GM04503 (cell line): Measurements from ENCODE around the gene SCP2.
A peak's percentile ranks its signal among the peaks of the same experiment; 100 is the strongest.

Experiments
- DNase-seq: peaks from one replicate; pipeline ENCODE4 v3.0.0-alpha.2; 2012; ENCODE audit warnings: low read depth

SCP2 gene

GRCh38 chr1:53043271-53043670 lies 116.2 kb downstream of the SCP2 start:
- peak; percentile 85 for DNase-seq

GRCh38 chr1:53044926-53045325 lies 117.8 kb downstream of the SCP2 start:
- DNase-seq, result no peak

DNA sequence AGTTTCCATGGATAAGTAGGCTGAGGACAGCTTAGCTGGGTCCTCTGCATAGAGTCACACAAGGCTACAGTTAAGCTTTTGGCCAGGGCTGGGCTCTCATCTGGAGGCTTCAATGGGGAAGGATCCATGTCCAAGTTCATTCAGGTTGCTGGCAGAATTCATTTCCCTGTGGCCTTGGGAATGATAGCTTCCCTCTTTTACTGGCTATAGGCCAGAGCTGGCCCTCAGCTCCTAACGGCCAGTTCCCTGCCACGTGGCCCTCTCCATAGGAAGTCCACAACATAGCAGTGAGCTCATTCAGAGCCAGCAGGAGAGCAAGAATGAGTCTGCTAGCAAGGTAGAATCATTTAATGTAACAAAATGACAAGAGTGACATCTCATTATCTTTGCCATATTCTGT lies 119.9 kb downstream of the SCP2 start:
- no peak for DNase-seq

DNA sequence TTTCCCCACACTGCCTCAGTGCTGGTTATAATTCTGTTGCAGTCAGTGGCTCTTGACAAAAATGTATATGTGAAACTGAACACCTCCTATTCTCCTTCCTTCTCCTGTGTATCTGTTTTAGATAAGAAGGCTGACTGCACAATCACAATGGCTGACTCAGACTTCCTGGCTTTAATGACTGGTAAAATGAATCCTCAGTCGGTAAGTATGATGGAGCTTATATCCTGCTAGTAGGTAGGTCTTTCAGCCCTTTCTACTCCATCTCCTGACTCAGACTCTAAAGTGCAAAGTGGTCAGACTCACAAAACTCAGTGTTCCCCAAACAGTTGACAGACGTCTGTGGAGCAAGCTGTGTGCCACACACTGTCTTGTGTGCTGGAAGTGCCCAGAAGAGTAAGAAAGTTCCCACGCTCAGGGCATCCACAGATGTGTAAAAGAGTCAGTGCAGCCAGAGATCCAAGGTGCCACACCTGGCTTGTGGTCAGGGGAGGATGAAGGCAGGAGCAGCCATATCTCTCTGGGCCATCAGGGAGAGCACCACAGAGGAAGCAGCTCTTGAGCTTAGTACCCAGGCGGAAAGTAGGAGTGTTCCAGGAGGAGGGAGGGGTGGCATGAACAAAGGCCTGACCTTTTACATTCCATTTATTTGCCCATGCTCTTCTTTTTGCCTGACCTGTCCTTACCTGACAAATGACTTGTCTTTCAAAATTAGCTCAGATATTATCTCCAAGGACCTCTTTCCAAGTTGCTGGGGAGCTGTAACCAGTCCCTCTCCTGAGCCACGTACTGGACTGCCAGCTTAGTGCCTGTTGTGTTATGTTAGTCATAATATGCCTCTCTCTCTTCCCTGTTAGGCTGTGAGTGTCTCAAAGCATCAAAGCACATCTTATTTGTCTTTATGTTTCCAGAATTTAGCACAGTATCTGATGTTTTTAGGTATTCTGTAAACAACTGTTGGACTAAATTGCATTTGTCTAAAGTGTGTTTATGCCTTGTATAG lies 121.0 kb downstream of the SCP2 start:
- DNase-seq, result no peak

DNA sequence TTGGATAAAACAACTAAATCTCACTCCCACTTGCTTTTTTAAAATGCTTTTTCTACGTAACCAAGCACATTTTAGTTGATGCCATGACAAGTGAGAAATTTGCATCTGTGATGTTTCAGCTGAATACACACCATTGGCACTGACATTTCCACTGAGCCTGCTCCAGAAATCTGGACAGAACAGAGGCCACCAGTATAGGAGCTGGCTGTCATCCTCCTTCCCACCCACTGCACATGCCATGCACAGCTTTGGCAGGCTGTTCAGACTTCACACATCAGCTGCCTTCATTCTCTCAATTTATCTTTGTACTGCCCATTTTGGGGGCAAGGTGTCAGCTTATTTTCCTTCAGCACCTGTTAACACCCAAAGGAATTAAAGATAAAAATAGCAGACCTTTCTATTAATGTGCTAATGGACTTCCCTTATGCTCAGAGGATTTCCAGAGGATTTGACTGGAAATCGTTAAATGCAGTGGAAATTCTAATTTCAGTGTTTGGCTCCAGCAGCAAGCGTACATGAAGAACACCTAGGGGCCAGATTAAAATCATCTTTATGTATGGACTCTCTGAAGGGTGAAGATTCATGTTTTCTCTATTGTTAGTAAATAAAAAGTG lies 122.0 kb downstream of the SCP2 start:
- DNase-seq, result no peak

GRCh38 chr1:53049574-53049967 lies 122.5 kb downstream of the SCP2 start:
- no peak for DNase-seq

DNA sequence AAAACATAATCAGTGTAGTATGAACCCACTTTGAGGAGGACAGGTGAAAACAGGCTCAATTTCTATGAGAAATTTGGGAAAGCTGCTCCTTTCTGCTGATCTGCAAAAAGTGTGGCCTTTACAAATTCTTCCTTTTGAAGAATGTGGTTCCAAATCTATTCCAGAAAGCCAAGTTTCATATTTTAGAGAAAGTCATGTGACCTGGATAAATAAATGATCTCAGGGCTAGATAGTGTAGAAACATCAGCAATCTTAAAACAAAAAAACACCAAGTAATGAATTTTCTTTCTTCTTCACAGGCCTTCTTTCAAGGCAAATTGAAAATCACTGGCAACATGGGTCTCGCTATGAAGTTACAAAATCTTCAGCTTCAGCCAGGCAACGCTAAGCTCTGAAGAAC lies 123.2 kb downstream of the SCP2 start:
- no peak for DNase-seq

- DNase-seq, result no peak
Observed at GRCh38 chr1:53051676-53052075, 124.6 kb downstream of the SCP2 start.

DNA sequence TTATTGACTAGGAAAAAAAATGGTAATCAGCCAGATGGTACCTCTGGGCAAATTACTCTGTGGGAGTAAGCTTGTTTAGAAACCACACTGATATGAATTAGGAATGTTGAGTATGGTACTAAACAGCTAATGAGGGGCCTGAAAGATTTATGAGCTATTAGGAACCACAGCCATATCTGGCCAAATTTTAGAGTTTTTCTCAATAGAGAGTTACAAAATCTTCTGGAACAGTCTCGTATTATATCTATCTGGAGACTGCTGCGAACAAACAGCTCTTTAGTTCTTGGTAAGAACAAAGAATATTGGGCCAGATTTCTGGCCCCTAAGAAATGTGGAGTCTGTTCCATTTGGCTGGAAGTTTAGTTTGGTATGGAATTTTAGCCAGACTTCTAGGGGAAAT lies 130.1 kb downstream of the SCP2 start:
- DNase-seq, result peak; percentile 75

- DNase-seq, result peak; percentile 92
Observed at GRCh38 chr1:53060579-53060978, 133.5 kb downstream of the SCP2 start.

DNA sequence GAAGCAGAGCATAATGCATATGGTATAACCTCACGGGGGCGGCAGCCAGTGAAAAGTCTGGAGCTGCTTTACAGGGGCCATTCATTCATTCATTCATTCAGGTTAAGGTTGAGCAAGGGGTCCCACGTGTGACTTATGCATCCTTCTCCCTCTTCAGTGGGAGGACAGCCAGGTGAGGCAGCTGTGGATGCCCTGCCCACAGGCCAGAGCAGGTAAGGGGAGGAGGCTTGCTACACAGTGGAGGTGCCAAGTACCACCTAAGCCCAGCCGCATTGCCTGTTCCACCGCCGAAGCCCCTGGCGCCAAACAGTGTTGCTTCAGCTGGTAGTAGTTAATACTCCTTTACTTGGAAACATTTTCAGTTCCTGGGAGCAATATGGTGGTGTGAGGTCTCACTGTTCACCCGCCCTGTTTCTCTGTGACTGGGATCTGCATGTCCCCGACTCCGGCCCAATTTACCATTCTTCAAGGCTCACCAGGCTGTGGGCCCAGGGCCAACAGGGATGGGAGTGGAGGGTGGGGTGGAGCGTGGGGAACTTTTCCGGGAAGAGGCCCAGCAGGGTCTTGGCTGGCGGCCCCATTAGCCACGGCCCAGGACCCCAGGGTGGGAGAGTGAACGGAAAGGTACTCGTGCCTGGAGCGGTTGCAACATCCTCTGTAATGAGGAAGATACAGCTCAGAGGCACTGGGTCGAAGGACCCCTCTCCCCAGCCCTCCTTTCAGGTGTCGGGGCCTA lies 134.2 kb downstream of the SCP2 start:
- DNase-seq, result no peak

DNA sequence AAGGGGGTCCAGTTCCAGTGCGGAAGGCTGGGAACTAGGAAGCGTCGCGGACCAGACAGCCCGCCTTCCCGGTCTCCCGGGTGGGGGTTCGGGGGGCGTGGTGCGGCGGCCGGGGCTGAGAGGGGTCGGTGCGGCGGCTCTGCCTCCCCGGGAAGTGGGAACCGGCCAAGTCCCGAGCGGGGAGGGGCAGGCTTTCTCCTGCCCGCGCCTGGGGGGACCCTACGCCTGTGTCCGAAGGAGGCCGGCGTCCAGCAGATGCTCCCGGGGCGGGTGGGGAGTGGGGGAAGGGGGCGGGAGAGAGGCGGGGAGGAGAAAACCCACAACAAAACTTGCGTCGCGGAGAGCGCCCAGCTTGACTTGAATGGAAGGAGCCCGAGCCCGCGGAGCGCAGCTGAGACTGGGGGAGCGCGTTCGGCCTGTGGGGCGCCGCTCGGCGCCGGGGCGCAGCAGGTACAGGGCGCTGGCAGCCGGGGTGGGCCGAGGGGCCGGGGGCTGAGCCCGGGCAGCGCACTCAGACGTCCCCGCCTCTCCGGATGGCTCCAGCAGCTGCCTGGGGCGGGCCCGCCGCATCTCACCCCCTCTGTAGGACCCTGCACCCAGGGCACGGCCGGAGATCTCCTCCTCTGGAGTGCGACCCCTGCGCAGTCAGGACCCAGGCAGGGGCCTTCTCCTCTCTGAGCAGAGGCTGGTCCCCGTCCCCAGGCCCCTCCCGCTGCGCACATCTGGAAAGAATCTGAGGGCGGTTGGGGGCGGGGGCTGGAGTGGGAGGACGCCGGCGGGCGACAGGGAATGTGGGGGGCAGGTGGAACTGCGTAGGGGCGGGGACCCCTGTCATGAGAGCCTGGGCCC lies 135.0 kb downstream of the SCP2 start, which contains the start of gene PODN:
Gene PODN (plus strand): TSS at position 355 of the 849 bp plus-strand sequence. CDS start 7,643 bp downstream, outside the sequence.
- DNase-seq, result no peak

- DNase-seq, result no peak
Observed at GRCh38 chr1:53062708-53063591, 135.9 kb downstream of the SCP2 start.

DNA sequence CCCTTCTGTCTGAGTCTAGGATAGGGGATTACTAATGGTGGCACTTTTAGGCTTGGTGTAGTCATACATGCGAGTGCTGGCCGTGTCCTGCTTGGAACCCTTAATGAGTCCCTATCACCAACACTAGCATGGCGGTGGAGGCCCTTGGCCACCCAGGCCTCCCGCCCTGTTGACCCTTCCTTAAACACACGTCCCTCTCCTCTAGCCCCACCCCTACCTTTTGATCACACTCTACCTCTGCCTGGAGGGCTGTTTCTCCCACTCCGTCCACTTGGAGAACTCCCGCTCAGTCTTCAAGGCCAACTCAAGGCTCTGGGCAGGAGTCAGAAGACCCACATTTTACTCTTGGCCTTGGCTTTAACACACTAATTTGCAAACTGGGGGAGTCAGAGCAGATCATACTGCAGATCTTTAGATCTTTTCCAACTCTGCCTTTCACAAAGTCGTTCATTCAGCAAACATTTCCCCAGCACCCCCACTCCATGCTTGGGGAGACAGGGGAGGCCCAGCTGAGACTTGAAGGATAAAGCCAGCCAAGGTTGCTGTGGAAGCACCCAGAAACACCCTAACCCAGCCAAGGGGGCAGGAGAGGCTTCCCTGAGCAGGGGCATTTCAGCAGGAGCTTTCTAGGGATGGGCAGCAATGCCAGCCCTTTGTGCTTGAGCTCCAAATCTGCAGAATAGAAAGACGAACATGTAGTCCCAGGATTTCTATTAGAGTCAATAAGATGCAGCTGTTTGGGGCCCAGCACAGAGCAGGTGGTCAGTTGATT lies 136.9 kb downstream of the SCP2 start:
- DNase-seq, result no peak

DNA sequence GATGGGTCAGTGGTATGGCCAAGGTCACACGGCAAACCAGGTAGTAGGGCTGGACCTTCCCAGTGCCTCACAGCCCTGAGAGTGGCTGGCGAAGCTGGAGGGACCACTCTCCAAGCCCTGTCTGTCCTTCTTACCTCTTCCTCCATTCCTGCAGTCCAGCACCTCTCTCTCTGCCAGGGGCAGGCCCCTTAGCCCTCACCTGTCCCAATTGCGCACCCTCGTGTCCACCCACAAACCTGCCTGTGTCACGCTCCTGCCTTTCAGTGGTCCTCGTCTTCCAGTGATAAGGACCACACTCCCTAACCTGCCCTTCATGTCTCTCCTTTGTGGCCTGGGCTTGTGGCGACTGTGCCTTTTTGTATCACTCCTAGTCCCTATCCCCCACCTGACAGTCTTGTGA lies 138.3 kb downstream of the SCP2 start:
- DNase-seq, result no peak

GRCh38 chr1:53066488-53066887 lies 139.4 kb downstream of the SCP2 start:
- no peak for DNase-seq

DNA sequence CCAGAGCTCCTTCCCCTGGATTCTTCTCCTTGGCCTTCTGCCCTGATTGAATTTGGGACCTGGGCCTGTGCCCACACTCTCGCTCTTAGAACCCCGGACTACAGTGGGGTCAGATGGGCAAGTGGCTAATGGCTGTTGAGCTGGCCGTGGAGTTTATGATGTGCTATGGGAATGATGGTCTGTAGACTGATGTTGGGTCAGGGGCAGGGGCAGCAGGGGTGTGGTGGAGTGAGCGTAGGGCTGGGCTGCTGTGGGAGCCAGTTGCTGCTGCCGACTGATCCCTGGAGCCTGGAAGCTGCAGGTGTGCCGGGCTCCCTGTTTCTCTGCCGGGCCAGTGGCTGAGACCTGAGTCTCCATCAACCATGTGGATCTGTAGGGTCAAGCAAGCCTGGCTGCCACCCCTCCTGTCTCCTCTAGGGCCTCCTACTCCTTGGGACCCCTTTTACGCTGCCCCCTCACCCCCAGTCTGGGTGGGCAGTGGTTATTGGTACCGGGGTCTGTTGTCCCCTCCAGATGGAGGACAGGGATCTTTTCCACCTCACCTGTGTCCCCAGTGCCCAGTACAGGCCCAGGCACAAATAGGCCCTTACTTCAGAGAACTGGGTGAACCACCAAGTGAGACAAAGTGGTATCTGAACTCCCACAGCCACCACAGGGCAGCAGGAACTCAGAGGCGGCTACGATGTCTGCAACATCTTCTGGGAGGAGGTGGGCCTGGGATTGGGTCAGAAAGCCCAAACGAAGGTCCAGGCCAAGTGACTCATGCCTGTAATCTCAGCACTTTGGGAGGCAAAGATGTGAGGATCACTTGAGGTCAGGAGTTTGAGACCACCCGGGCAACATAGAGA lies 140.0 kb downstream of the SCP2 start:
- DNase-seq, result no peak

DNA sequence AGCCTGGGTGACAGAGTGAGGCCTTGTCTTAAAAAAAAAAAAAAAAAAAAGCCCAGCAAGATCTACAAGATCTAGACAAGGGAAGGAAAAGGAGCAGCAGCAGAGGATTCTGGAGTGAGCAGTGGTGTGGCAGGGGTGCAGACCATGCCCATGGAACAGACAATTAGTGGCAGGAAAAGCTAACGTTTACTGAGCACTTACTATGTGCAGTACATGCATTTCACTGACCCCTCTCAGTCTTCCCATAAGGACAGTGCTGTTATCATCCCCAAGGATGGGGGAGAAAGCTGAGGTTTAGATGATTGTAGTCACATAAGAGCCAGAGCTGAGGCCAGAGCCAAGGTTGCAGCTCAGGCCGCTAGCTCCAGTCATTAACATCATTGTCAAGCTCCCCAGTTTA lies 140.8 kb downstream of the SCP2 start:
- DNase-seq, result no peak
